Astrocyte (in vitro differentiated cells and primary cell): ENCODE measurements around the gene RASSF6.
"Not testable (repeated sequence)": the region's sequence is repeated elsewhere in the genome, so short reads cannot be mapped to it uniquely, and the experiment has no call there.

ENCODE experiments used
- EZH2 ChIP-seq: IDR thresholded peaks from 2 replicates; pipeline ENCODE4 v1.6.1; 2012; ENCODE audit warnings: mild to moderate bottlenecking, low read length, inconsistent platforms; ENCODE audit not compliant: insufficient read depth
- TF ChIP-seq, protein P1 (sequence below): IDR thresholded peaks from 2 replicates; pipeline ENCODE4 v1.5.1; 2011; ENCODE audit warnings: low read depth, mild to moderate bottlenecking, inconsistent platforms, low read length, moderate library complexity; ENCODE audit not compliant: insufficient read depth

DNA sequence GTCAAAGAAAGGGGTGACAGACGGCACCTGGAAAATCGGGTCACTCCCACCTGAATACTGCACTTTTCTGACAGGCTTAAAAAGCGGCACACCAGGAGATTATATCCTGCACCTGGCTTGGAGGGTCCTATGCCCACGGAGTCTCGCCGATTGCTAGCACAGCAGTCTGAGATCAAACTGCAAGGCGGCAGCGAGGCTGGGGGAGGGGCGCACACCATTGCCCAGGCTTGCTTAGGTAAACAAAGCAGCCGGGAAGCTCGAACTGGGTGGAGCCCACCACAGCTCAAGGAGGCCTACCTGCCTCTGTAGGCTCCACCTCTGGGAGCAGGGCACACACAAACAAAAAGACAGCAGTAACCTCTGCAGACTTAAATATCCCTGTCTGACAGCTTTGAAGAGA lies 69.4 kb downstream of the RASSF6 start:
- TF ChIP-seq, protein P1, sequence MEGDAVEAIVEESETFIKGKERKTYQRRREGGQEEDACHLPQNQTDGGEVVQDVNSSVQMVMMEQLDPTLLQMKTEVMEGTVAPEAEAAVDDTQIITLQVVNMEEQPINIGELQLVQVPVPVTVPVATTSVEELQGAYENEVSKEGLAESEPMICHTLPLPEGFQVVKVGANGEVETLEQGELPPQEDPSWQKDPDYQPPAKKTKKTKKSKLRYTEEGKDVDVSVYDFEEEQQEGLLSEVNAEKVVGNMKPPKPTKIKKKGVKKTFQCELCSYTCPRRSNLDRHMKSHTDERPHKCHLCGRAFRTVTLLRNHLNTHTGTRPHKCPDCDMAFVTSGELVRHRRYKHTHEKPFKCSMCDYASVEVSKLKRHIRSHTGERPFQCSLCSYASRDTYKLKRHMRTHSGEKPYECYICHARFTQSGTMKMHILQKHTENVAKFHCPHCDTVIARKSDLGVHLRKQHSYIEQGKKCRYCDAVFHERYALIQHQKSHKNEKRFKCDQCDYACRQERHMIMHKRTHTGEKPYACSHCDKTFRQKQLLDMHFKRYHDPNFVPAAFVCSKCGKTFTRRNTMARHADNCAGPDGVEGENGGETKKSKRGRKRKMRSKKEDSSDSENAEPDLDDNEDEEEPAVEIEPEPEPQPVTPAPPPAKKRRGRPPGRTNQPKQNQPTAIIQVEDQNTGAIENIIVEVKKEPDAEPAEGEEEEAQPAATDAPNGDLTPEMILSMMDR: not testable (repeated sequence)
- TF ChIP-seq EZH2: not testable (repeated sequence)
